HG02763 (cell line): ENCODE results near the gene MYT1.
"Not testable (repeated sequence)": the region's sequence is repeated elsewhere in the genome, so short reads cannot be mapped to it uniquely, and the experiment has no call there.

Experiments
- ATAC-seq: cut with Tn5 transposase; IDR thresholded peaks from one replicate; pipeline ENCODE4 v1.9.1; 2021; ENCODE audit warnings: mild to moderate bottlenecking, moderate library complexity; ENCODE audit not compliant: unreplicated experiment

Gene MYT1

DNA sequence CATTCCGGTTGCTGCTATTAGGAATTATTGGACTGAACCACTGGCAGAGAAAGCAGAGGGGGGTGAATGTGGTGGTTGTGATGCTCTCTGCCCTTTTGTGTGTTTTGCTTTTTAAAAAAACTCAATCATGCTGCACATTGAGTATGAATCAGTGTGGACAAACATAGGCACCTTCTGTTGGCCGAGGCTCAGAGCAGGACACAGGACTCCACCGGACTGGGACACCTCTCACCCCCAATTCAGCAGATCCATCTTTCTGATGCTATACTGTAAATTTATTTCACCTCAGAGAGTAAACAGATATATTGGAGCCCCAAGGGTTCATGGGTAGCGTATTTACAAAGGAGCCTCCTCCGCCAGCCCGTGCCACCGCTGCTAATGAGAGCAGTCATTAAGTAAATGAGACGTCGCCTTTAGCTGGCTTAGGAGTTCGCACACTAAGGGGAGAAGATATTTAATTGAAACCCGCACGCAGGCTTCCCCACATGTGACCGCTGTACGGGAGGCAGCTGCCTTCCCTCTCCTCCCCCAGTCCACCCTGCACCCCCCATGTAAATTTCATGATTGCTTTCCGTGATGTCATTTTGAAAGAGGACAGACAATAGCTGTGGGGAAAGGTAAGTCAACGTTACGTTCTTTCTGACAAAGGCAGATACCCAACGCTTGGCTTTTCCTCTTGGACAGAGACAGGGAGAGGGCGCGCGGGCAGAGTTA, at the start of gene MYT1:
Gene MYT1 (plus strand): TSS at position 330 of the 714 bp plus-strand sequence. CDS start 34,410 bp downstream, outside the sequence.
- ATAC-seq: no peak

- ATAC-seq: no peak
These were observed 48.9 kb upstream of the MYT1 start for GRCh38 chr20:64115171-64115911.

- ATAC-seq: no peak
These were observed 48.2 kb upstream of the MYT1 start for GRCh38 chr20:64116016-64116415.

DNA sequence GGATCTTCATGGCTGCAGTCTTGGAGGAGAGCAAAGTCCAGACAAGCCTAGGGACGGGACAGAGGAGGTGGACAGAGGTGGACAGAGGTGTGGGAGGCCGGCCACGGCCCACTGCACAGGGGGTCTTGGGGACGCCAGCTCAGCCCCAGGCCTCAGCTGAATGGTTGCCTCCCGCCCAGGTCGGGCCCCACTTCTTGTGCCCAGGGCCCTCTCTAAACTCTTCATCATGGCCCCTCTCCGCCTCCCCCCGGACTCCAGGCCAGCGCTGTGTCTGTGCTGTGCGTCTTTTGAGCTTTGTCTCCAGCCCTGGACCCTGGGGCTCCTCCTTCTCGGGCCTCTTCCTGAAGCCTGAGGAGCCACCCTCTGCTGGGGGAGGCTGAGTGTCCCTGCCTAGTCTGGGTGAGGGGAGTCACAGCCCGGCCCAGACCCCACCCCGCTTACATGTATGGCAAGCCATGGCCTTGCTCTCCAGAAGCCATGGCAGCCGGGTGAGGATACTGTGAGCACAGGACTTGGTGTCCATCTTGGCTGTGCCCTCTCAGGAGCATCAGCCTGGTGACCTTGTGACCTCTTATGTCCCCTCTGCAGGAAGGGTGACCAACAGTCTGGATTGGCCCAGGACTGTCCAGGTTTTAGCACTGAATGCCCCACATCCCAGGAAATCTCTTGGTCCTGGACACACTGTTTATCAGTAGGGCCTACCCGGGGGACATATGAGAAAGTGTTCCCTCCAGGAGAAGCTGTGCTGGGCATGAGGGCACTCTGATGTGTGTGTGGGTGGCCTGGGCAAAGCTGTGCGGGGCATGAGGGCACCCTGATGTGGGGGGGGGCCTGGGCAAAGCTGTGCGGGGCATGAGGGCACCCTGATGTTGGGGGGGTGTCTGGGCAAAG, 47.5 kb upstream of the MYT1 start:
- ATAC-seq: no peak

DNA sequence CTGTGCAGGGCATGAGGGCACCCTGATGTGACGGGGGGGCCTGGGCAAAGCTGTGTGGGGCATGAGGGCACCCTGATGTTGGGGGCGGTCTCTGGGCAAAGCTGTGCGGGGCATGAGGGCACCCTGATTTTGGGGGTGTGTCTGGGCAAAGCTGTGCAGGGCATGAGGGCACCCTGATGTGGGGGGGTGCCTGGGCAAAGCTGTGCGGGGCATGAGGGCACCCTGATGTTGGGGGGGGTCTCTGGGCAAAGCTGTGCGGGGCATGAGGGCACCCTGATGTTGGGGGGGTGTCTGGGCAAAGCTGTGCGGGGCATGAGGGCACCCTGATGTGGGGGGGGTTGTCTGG, 46.8 kb upstream of the MYT1 start:
- ATAC-seq: not testable (repeated sequence)

GRCh38 chr20:64119301-64119680, 45.0 kb upstream of the MYT1 start:
- ATAC-seq: no peak

DNA sequence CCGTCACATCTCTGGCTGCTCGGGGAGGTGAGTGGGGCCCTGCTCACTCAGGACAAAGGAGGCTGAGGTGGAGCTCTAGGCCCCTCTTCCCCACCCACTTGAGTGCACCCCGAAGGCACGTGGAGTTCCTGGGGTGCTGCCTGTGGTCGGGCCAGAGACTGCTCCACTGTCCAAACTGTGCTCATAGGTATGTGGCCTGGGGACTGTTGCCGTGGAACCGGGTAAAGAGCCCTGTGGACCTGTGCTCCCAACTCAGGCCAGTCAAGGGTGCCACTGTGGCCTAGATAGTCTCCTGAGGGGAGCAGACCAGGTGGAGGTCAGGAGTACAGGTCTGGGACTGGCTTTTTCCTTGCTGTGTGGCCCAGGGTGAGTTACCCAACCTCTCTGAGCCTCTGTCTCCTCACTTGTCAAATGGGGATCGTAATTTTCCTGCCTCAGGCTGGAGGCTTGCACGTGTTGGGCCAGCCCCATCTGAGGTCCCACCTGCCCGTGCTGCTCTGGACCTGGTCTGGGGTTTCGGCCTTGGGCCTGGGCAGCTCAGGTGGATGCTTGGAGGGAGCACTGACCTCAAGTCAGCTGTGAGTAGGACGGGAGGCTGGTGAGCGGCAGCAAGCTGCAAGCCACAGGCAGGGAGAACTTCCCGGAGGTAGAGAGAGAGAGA, 44.4 kb upstream of the MYT1 start:
- no peak for ATAC-seq

GRCh38 chr20:64121586-64121985, 42.7 kb upstream of the MYT1 start:
- no peak for ATAC-seq

- ATAC-seq: not testable (repeated sequence)
These were observed 41.3 kb upstream of the MYT1 start for GRCh38 chr20:64122927-64123326.

DNA sequence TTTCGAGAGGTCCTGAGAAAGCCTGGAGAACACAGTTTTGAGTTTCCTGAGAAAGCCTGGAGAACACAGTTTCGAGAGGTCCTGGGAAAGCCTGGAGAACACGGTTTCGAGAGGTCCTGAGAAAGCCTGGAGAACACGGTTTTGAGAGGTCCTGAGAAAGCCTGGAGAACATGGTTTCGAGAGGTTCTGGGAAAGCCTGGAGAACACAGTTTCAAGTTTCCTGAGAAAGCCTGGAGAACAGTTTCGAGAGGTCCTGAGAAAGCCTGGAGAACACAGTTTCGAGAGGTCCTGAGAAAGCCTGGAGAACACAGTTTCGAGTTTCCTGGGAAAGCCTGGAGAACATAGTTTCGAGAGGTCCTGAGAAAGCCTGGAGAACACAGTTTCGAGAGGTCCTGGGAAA, 40.7 kb upstream of the MYT1 start:
- ATAC-seq: not testable (repeated sequence)

- ATAC-seq: no peak
These were observed 35.0 kb upstream of the MYT1 start for GRCh38 chr20:64129146-64129782.

DNA sequence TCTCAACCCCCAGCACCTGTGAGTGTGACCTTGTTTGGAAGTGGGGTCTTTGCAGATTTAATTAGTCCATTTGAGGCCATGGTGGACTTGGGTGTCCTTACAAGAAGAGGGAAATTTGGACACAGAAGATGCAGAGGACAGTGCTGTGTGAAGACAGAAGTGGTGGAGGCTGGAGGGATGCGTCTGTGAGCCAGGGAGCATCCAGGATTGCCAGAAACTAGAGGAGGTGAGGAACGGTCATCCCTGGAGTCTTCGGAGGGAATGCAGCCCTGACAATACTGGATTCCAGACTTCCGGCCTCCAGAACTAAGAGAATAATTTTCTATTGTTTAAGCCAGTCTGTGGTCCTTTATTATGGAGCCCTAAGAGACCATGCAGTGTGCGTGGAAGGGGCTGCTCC, 34.0 kb upstream of the MYT1 start:
- no peak for ATAC-seq

GRCh38 chr20:64130876-64131275, 33.4 kb upstream of the MYT1 start:
- ATAC-seq: no peak

DNA sequence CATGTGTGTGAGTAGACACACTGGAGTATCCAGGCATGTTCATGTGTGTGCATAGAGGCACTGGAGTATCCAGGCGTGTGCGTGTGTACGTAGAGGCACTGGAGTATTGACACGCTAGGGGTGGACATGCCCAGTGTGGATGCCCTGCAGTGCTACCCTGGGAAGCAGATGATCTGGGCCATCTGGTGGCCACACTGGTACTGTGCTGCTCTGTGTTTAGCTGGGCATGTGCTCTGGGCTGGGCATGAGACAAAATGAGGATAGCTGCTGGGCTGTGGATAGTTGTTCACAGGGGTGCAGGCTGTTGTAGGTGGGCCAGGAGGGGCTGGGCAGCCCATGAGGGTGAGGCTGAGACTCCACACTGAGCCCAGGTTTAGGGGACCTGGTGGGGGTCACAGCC, 32.8 kb upstream of the MYT1 start:
- no peak for ATAC-seq

- no peak for ATAC-seq
These were observed 30.3 kb upstream of the MYT1 start for GRCh38 chr20:64133951-64134407.

GRCh38 chr20:64134744-64135143, 29.5 kb upstream of the MYT1 start:
- ATAC-seq: not testable (repeated sequence)

- no peak for ATAC-seq
These were observed 28.1 kb upstream of the MYT1 start for GRCh38 chr20:64136004-64136710.

DNA sequence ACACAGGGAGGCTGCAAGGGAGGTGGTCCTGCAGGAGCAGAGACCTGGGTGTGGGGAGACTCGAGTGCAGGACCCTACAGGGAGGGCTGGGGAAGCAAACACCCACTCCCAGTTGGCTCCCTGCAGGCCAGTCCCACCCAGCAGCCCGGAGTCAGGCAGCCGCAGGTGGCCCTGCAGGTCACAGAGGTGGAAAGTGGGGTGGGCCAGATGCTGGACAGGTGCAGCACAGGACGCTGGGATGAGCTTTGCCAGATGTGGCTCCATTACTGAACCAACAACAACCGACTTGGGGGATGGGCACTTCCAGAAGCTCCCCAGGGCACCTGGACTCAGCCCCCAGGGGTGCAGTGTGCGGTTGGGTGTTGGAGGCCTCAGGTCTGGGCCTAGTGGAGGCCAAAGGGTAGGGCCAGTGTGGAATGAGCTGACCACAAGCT, 26.6 kb upstream of the MYT1 start:
- no peak for ATAC-seq

- no peak for ATAC-seq
These were observed 25.9 kb upstream of the MYT1 start for GRCh38 chr20:64138276-64138815.
